Measurements from ENCODE around the gene KIF3A. TPM values are rescaled to one million over a fixed set of nuclear protein-coding genes. Genes with fewer than 3 reads are reported as not detected.

The KIF3A gene
- total RNA-seq, 1 donor from 2014 or later = 25.4 TPM

GRCh38 chr5:132655821-132656773 is 81.2 kb downstream of the KIF3A start:
- H3K4me1 ChIP-seq (ENCODE audit: insufficient read depth, low read length) = peaks cover 2% of the 10 kb centered on the region
- H3K4me2 ChIP-seq (ENCODE audit: low read length) = peak overlapping the region; percentile 87
- Mint-ChIP-seq H3K27ac (ENCODE audit: unreplicated experiment) (no peak overlapping the region), H3K4me3 (ENCODE audit: unreplicated experiment) (peak overlapping the region; percentile 60), H3K36me3 (ENCODE audit: low read depth, unreplicated experiment) (no peaks in the 10 kb centered on the region), H3K9me3 (ENCODE audit: unreplicated experiment) (no peaks in the 10 kb centered on the region), H3K27me3 (ENCODE audit: low read depth, unreplicated experiment) (peaks cover 35% of the 10 kb centered on the region), H3K4me1 (ENCODE audit: low read depth, unreplicated experiment) (peaks cover 12% of the 10 kb centered on the region)
- H3K36me3 ChIP-seq (ENCODE audit: insufficient read depth, low read length) = no peaks in the 10 kb centered on the region
- TF ChIP-seq EZH2 (IDR thresholded peaks at IDR 0.05; ENCODE audit: insufficient read depth, low read length) = peak; percentile 55
- no peak for TF ChIP-seq CTCF (IDR thresholded peaks at IDR 0.05; ENCODE audit: insufficient read depth, low read depth, low read length)
- H2AFZ ChIP-seq (ENCODE audit: low read depth, low read length) = peak overlapping the region; percentile 87
- no peaks in the 10 kb centered on the region for H4K20me1 ChIP-seq (ENCODE audit: insufficient read depth, low read length)
- no peaks in the 10 kb centered on the region for H3K79me2 ChIP-seq (ENCODE audit: insufficient read depth, low read length)
- H3K9me3 ChIP-seq (ENCODE audit: insufficient read depth, low read depth, low read length) = no peaks in the 10 kb centered on the region
- no peak overlapping the region for H3K27ac ChIP-seq (ENCODE audit: low read depth, low read length)
- DNase-seq (ENCODE audit: low read depth) (no peak), FAIRE-seq (no peak)
- peak overlapping the region; percentile 38 for H3K9ac ChIP-seq (ENCODE audit: low read length)
- no peaks in the 10 kb centered on the region for H3K27me3 ChIP-seq (ENCODE audit: insufficient read depth, low read length)
- H3K4me3 ChIP-seq (ENCODE audit: insufficient read depth, low read depth, low read length) = peak overlapping the region; percentile 49

DNA sequence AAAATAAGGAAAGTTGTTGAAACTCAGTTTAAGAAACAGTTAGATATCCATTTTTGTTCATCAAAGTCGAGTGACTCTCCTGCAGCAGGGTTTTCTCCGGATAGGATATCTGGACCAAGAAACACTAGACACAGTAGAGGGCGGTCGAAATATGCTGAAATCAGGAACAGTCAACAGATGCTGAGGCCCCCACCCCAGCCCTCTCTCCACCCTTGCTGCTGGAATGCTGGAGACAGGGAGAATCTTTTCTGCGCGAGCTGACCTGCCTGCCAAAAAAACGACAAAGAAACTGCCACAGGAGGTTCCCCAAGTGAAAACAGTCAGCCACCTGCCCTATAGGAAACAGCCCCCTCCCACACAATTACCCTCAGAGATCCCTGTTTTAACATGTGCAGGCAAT is 83.6 kb downstream of the KIF3A start:
- no peaks in the 10 kb centered on the region for H3K36me3 ChIP-seq (ENCODE audit: insufficient read depth, low read length)
- peaks cover 2% of the 10 kb centered on the region for H3K4me1 Mint-ChIP-seq (ENCODE audit: low read depth, unreplicated experiment)
- no peak overlapping the region for H3K9ac ChIP-seq (ENCODE audit: low read length)
- no peak overlapping the region for H3K4me2 ChIP-seq (ENCODE audit: low read length)
- H3K27ac Mint-ChIP-seq (ENCODE audit: unreplicated experiment) = no peak overlapping the region
- peaks cover 2% of the 10 kb centered on the region for H3K4me1 ChIP-seq (ENCODE audit: insufficient read depth, low read length)
- peaks cover 29% of the 10 kb centered on the region for H3K27me3 Mint-ChIP-seq (ENCODE audit: low read depth, unreplicated experiment)
- H3K79me2 ChIP-seq (ENCODE audit: insufficient read depth, low read length) = no peaks in the 10 kb centered on the region
- TF ChIP-seq EZH2 (IDR thresholded peaks at IDR 0.05; ENCODE audit: insufficient read depth, low read length) (no peak), CTCF (IDR thresholded peaks at IDR 0.05; ENCODE audit: insufficient read depth, low read depth, low read length) (no peak)
- H3K36me3 Mint-ChIP-seq (ENCODE audit: low read depth, unreplicated experiment) = no peaks in the 10 kb centered on the region
- DNase-seq (ENCODE audit: low read depth) (no peak), FAIRE-seq (no peak)
- no peak overlapping the region for H3K27ac ChIP-seq (ENCODE audit: low read depth, low read length)
- no peaks in the 10 kb centered on the region for H3K9me3 ChIP-seq (ENCODE audit: insufficient read depth, low read depth, low read length)
- no peaks in the 10 kb centered on the region for H3K9me3 Mint-ChIP-seq (ENCODE audit: unreplicated experiment)
- no peak overlapping the region for H2AFZ ChIP-seq (ENCODE audit: low read depth, low read length)
- H4K20me1 ChIP-seq (ENCODE audit: insufficient read depth, low read length) = no peaks in the 10 kb centered on the region
- no peak overlapping the region for H3K4me3 ChIP-seq (ENCODE audit: insufficient read depth, low read depth, low read length)
- H3K27me3 ChIP-seq (ENCODE audit: insufficient read depth, low read length) = no peaks in the 10 kb centered on the region
- H3K4me3 Mint-ChIP-seq (ENCODE audit: unreplicated experiment) = no peak overlapping the region

All from astrocyte (in vitro differentiated cells and primary cell).